HepG2 (cell line): ENCODE measurements around the gene TOP3B. TPM values are rescaled to one million over a fixed set of nuclear protein-coding genes. Genes with fewer than 3 reads are reported as not detected.
A peak's percentile ranks its signal among the peaks of the same experiment; 100 is the strongest.

ENCODE experiments used
- MIER3 ChIP-seq: IDR thresholded peaks from 2 replicates; pipeline ENCODE4 v1.6.1; 2016; ENCODE audit warnings: missing compliant biosample characterization, borderline replicate concordance
- NFKB2 ChIP-seq: sonication (generic); formaldehyde crosslinking; IDR thresholded peaks from 2 replicates; pipeline ENCODE4 v1.4.0; 2020; ENCODE audit warnings: missing genetic modification reagents, borderline replicate concordance
- RBFOX2 ChIP-seq: fragments of 200-400 bp; formaldehyde crosslinking; IDR thresholded peaks from 2 replicates; pipeline ENCODE4 v1.6.1; 2017; ENCODE audit warnings: low read depth, mild to moderate bottlenecking, low read length
- RFXANK ChIP-seq: IDR thresholded peaks from 2 replicates; pipeline ENCODE4 v1.6.1; 2016
- TGIF2 ChIP-seq: IDR thresholded peaks from 2 replicates; pipeline ENCODE4 v1.6.1; 2016; ENCODE audit warnings: control low read depth, missing compliant biosample characterization
- TRIM24 ChIP-seq: sonication (generic); formaldehyde crosslinking; IDR thresholded peaks from 2 replicates; pipeline ENCODE4 v1.8.0; 2022; ENCODE audit warnings: mild to moderate bottlenecking, missing genetic modification reagents
- ZNF143 ChIP-seq: sonication (generic); formaldehyde crosslinking; IDR thresholded peaks from 2 replicates; pipeline ENCODE4 v1.4.0; 2020; ENCODE audit warnings: missing genetic modification reagents
- ZNF17 ChIP-seq: sonication (generic); formaldehyde crosslinking; IDR thresholded peaks from 2 replicates; pipeline ENCODE4 v1.5.0; 2020; ENCODE audit warnings: mild to moderate bottlenecking, missing genetic modification reagents
- ZNF235 ChIP-seq: sonication (generic); formaldehyde crosslinking; IDR thresholded peaks from 2 replicates; pipeline ENCODE4 v1.8.1; 2023; ENCODE audit warnings: mild to moderate bottlenecking, missing genetic modification reagents, borderline replicate concordance
- ZNF703 ChIP-seq: sonication (generic); formaldehyde crosslinking; IDR thresholded peaks from 2 replicates; pipeline ENCODE4 v1.5.1; 2020; ENCODE audit warnings: missing genetic modification reagents, mild to moderate bottlenecking, moderate library complexity, borderline replicate concordance
- ZNF773 ChIP-seq: sonication (generic); formaldehyde crosslinking; IDR thresholded peaks from 2 replicates; pipeline ENCODE4 v1.4.0; 2020; ENCODE audit warnings: missing genetic modification reagents, borderline replicate concordance
- ZNF788 ChIP-seq: sonication (generic); formaldehyde crosslinking; IDR thresholded peaks from 2 replicates; pipeline ENCODE4 v1.5.0; 2020; ENCODE audit warnings: mild to moderate bottlenecking, missing genetic modification reagents, borderline replicate concordance
- ZNF790 ChIP-seq: sonication (generic); formaldehyde crosslinking; IDR thresholded peaks from 2 replicates; pipeline ENCODE4 v1.8.0; 2022; ENCODE audit warnings: missing genetic modification reagents, mild to moderate bottlenecking, borderline replicate concordance
- polyA plus RNA-seq, 8 experiments: library from polyadenylated mRNA; depleted of rRNA in 3 of 8; stranded (reverse) in 7 of 8; unstranded in 1 of 8; fragments of >200 nt; fragmentation: Illumina TruSeq in 4 of 8; extraction: Trizol in 4 of 8; gene quantifications; 2 replicates each; pipeline versions ENCODE4 v1.2.1 to v1.2.3, GENCODE V29; 2011 to 2016; ENCODE audit warnings: low read depth in 4 of 8, missing spikeins in 1 of 8, mixed read lengths in 1 of 8; ENCODE audit not compliant: insufficient read depth in 1 of 8
- total RNA-seq, 5 experiments: library from RNA; depleted of rRNA; stranded (reverse); fragments of >200 nt; fragmentation: Illumina TruSeq; extraction: Trizol; gene quantifications; 2 replicates each; pipeline ENCODE4 v1.2.3, GENCODE V29; 2016; ENCODE audit warnings: low read depth in 1 of 5
- TF ChIP-seq, protein P1 (sequence below): sonication (generic); formaldehyde crosslinking; IDR thresholded peaks from 2 replicates; pipeline ENCODE4 v1.5.1; 2020; ENCODE audit warnings: missing genetic modification reagents, mild to moderate bottlenecking, borderline replicate concordance
- TF ChIP-seq, protein P2 (sequence below): sonication (generic); formaldehyde crosslinking; IDR thresholded peaks from 2 replicates; pipeline ENCODE4 v1.5.0; 2020; ENCODE audit warnings: mild to moderate bottlenecking, missing genetic modification reagents
- TF ChIP-seq, protein P3 (sequence below): sonication (generic); formaldehyde crosslinking; IDR thresholded peaks from 2 replicates; pipeline ENCODE4 v1.4.0; 2020; ENCODE audit warnings: mild to moderate bottlenecking, missing genetic modification reagents
- TF ChIP-seq, protein P4 (sequence below): sonication (generic); formaldehyde crosslinking; IDR thresholded peaks from 2 replicates; pipeline ENCODE4 v1.5.1; 2020; ENCODE audit warnings: missing genetic modification reagents, mild to moderate bottlenecking, borderline replicate concordance

The TOP3B gene
- total and polyA plus RNA-seq, 2 of the 13 experiments (the other 11 are each of a cell fraction or from before 2014, with no cell fraction given): 28.5 to 29.7 TPM

DNA sequence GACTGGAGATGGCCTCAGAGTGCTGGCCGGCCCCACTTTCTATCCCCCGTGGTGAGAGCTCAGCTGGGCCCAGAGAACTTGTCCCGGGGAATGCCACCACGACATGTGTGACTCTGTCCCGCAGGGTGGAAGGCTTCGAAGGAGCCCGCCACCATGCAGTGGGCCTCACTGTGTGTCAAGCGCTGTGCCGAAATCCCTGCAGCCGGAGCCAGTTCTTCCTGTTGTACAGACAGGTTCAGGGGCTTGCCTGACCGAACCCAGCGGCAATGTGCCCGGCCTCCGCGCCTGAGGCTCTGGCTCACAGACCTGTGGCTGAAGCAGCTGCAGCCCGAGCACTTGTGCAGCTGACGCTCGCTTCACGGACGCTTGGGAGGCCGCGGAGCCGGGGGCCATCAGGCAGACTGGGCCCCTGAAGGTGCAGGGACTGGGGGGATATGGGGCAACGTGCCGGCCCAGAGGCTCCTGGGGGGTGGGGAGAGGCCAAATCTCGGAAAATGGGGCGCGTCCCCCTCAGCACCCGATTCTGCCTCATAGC lies 30.6 kb downstream of the TOP3B start (continued):
- TF ChIP-seq, protein P1, sequence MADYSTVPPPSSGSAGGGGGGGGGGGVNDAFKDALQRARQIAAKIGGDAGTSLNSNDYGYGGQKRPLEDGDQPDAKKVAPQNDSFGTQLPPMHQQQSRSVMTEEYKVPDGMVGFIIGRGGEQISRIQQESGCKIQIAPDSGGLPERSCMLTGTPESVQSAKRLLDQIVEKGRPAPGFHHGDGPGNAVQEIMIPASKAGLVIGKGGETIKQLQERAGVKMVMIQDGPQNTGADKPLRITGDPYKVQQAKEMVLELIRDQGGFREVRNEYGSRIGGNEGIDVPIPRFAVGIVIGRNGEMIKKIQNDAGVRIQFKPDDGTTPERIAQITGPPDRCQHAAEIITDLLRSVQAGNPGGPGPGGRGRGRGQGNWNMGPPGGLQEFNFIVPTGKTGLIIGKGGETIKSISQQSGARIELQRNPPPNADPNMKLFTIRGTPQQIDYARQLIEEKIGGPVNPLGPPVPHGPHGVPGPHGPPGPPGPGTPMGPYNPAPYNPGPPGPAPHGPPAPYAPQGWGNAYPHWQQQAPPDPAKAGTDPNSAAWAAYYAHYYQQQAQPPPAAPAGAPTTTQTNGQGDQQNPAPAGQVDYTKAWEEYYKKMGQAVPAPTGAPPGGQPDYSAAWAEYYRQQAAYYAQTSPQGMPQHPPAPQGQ: no peak
- TF ChIP-seq ZNF790 (CRISPR knock-in tag): no peak
- TF ChIP-seq ZNF773 (CRISPR knock-in tag): no peak
- TF ChIP-seq RFXANK (CRISPR knock-in tag): no peak
- no peak for TF ChIP-seq MIER3 (CRISPR knock-in tag)
- no peak for TF ChIP-seq ZNF17 (CRISPR knock-in tag)
- TF ChIP-seq ZNF703 (CRISPR knock-in tag): no peak
- TF ChIP-seq, protein P2, sequence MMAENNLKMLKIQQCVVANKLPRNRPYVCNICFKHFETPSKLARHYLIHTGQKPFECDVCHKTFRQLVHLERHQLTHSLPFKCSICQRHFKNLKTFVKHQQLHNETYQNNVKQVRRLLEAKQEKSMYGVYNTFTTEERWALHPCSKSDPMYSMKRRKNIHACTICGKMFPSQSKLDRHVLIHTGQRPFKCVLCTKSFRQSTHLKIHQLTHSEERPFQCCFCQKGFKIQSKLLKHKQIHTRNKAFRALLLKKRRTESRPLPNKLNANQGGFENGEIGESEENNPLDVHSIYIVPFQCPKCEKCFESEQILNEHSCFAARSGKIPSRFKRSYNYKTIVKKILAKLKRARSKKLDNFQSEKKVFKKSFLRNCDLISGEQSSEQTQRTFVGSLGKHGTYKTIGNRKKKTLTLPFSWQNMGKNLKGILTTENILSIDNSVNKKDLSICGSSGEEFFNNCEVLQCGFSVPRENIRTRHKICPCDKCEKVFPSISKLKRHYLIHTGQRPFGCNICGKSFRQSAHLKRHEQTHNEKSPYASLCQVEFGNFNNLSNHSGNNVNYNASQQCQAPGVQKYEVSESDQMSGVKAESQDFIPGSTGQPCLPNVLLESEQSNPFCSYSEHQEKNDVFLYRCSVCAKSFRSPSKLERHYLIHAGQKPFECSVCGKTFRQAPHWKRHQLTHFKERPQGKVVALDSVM: no peak
- TF ChIP-seq ZNF143 (CRISPR knock-in tag): no peak
- no peak for TF ChIP-seq TGIF2 (CRISPR knock-in tag)
- no peak for TF ChIP-seq ZNF235 (CRISPR knock-in tag)
- no peak for TF ChIP-seq TRIM24 (CRISPR knock-in tag)
- TF ChIP-seq, protein P3, sequence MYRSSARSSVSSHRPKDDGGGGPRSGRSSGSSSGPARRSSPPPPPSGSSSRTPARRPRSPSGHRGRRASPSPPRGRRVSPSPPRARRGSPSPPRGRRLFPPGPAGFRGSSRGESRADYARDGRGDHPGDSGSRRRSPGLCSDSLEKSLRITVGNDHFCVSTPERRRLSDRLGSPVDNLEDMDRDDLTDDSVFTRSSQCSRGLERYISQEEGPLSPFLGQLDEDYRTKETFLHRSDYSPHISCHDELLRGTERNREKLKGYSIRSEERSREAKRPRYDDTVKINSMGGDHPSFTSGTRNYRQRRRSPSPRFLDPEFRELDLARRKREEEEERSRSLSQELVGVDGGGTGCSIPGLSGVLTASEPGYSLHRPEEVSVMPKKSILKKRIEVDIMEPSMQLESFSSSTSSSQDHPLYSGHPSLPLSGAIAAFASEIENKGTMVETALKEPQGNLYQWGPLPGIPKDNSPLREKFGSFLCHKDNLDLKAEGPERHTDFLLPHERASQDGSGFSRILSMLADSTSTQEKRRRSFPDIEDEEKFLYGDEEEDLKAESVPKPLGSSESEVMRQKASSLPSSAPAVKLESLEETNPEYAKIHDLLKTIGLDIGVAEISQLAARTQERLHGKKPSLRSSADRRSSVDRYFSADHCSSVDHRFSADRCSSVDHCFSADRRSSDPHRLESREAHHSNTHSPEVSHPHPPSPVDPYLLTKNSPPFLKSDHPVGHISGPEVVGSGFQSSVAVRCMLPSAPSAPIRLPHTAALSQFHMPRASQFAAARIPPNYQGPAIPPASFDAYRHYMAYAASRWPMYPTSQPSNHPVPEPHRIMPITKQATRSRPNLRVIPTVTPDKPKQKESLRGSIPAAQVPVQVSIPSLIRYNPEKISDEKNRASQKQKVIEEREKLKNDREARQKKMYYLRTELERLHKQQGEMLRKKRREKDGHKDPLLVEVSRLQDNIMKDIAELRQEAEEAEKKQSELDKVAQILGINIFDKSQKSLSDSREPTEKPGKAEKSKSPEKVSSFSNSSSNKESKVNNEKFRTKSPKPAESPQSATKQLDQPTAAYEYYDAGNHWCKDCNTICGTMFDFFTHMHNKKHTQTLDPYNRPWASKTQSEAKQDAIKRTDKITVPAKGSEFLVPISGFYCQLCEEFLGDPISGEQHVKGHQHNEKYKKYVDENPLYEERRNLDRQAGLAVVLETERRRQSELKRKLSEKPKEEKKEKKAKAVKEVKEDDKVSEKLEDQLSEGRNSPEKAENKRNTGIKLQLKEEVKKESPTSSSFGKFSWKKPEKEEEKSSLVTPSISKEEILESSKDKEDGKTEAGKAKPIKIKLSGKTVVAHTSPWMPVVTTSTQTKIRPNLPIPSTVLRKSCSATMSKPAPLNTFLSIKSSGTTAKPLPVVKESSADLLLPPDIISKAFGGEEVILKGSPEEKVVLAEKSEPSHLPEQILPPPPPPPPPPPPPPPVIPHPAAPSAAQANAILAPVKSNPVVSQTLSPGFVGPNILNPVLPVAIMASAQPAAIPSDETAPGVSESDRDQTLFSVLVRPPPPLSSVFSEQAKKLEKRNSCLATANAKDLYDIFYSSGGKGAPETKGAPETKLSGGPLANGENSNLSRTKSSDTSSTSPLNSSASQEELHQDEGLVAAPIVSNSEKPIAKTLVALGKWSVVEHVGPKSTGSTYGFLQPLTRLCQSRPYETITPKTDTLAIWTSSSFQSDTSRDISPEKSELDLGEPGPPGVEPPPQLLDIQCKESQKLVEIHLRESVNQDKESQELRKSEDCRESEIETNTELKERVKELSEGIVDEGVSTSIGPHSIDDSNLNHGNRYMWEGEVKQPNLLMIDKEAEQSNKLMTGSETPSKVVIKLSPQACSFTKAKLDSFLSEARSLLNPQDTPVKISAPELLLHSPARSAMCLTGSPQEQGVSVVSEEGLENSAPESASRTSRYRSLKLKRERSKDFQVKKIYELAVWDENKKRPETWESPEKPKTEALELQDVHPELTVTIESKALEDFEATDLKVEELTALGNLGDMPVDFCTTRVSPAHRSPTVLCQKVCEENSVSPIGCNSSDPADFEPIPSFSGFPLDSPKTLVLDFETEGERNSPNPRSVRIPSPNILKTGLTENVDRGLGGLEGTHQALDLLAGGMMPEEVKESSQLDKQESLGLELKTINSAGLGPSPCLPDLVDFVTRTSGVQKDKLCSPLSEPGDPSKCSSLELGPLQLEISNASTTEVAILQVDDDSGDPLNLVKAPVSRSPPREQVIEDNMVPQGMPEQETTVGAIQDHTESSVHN: no peak
- no peak; the same call in 1 of the 2 replicates for TF ChIP-seq RBFOX2
- TF ChIP-seq, protein P4, sequence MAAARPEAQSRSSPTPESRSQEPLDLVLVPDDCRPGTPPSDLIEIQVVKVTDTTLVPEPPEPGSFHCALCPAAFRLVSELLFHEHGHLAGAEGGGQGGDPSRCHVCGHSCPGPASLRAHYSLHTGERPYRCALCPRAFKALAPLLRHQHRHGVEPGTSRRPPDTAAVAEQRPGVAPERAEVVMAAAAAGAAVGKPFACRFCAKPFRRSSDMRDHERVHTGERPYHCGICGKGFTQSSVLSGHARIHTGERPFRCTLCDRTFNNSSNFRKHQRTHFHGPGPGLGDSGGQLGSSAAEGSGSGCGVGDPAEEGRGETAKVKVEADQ (CRISPR knock-in tag): no peak
- peak; percentile 23; the same call in 1 of the 2 replicates for TF ChIP-seq NFKB2 (CRISPR knock-in tag)
- no peak for TF ChIP-seq ZNF788 (CRISPR knock-in tag)
